ENCODE results near the gene CTSO. TPM values are rescaled to one million over a fixed set of nuclear protein-coding genes. Genes with fewer than 3 reads are reported as not detected.

Gene CTSO
- total RNA-seq, 1 donor from 2014 or later: 28.1 TPM

DNA sequence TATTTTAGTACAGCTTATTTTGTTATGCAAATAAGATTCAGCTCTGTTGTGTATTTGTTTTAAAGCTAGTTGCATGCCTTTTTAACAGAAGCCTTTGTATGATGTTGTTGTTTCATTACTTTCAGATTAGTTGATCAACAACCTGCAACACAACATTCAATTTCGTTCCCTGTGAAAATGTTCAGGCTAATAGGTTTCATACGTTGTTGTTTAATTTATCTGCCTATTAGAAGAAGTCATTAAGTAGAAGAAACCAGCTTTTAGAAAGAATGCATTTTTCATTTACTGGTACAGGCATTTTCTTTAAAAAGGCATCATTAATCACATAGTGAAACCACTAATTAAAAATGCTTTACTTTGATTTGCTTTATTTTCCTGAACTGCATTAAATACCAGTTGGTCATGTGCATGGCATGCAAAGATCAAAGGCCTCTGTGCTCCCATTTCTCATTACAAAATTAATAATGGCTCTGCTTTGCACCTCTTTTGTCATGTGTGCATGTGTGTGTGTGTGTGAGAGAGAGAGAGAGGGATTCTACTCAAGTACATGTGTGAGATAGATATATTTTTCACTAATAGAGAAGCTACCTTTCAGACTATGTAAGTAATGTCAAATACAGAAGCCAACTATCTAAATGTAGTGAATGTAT lies 29.2 kb upstream of the CTSO start:
- DNase-seq (no peak), ATAC-seq (no peak)
- H3K36me3 ChIP-seq: no peaks in the 10 kb centered on the region
- H3K4me1 ChIP-seq: no peaks in the 10 kb centered on the region
- no peak for TF ChIP-seq CTCF (IDR thresholded peaks at IDR 0.05)
- no peaks in the 10 kb centered on the region for H3K9me3 ChIP-seq
- H3K27ac ChIP-seq: no peak overlapping the region
- intact Hi-C loops (cut with DNase I): no loop called here
- no peaks in the 10 kb centered on the region for H3K27me3 ChIP-seq (ENCODE audit: low read depth)
- H3K4me3 ChIP-seq: no peak overlapping the region

- intact Hi-C loops (cut with DNase I): no loop called here
- TF ChIP-seq CTCF (IDR thresholded peaks at IDR 0.05): no peak
- DNase-seq: no peak
- Histone ChIP-seq H3K27me3 (ENCODE audit: low read depth) (no peaks in the 10 kb centered on the region), H3K27ac (no peak overlapping the region), H3K9me3 (no peaks in the 10 kb centered on the region), H3K36me3 (no peaks in the 10 kb centered on the region), H3K4me1 (no peaks in the 10 kb centered on the region), H3K4me3 (no peak overlapping the region)
- no peak for ATAC-seq
These were observed 25.1 kb upstream of the CTSO start for GRCh38 chr4:155978810-155979209.

- TF ChIP-seq CTCF (IDR thresholded peaks at IDR 0.05): no peak
- no peak for DNase-seq
- Histone ChIP-seq H3K27ac (no peak overlapping the region), H3K36me3 (no peaks in the 10 kb centered on the region), H3K4me3 (no peak overlapping the region), H3K9me3 (no peaks in the 10 kb centered on the region), H3K27me3 (ENCODE audit: low read depth) (no peaks in the 10 kb centered on the region), H3K4me1 (no peaks in the 10 kb centered on the region)
- no peak for ATAC-seq
- intact Hi-C loops (cut with DNase I): no loop called here
These were observed 21.8 kb upstream of the CTSO start for GRCh38 chr4:155975511-155975910.

- Histone ChIP-seq H3K36me3 (no peaks in the 10 kb centered on the region), H3K9me3 (no peaks in the 10 kb centered on the region), H3K27ac (no peak overlapping the region), H3K4me1 (no peaks in the 10 kb centered on the region), H3K27me3 (ENCODE audit: low read depth) (no peaks in the 10 kb centered on the region), H3K4me3 (no peak overlapping the region)
- DNase-seq (no peak), ATAC-seq (no peak)
- intact Hi-C loops (cut with DNase I): no loop called here
- TF ChIP-seq CTCF (IDR thresholded peaks at IDR 0.05): no peak
These were observed 21.3 kb upstream of the CTSO start for GRCh38 chr4:155974996-155975395.

GRCh38 chr4:155974476-155974749 lies 20.7 kb upstream of the CTSO start:
- DNase-seq: no peak
- Histone ChIP-seq H3K27ac (no peak overlapping the region), H3K4me3 (no peak overlapping the region), H3K36me3 (no peaks in the 10 kb centered on the region), H3K9me3 (no peaks in the 10 kb centered on the region), H3K4me1 (no peaks in the 10 kb centered on the region), H3K27me3 (ENCODE audit: low read depth) (no peaks in the 10 kb centered on the region)
- TF ChIP-seq CTCF (IDR thresholded peaks at IDR 0.05): no peak
- ATAC-seq: no peak
- intact Hi-C loops (cut with DNase I): no loop called here

Data from lower lobe of right lung (tissue), 2 donors.